Measurements from ENCODE around the gene FUT6.
"Not testable (repeated sequence)": the region's sequence is repeated elsewhere in the genome, so short reads cannot be mapped to it uniquely, and the experiment has no call there.

The FUT6 gene

DNA sequence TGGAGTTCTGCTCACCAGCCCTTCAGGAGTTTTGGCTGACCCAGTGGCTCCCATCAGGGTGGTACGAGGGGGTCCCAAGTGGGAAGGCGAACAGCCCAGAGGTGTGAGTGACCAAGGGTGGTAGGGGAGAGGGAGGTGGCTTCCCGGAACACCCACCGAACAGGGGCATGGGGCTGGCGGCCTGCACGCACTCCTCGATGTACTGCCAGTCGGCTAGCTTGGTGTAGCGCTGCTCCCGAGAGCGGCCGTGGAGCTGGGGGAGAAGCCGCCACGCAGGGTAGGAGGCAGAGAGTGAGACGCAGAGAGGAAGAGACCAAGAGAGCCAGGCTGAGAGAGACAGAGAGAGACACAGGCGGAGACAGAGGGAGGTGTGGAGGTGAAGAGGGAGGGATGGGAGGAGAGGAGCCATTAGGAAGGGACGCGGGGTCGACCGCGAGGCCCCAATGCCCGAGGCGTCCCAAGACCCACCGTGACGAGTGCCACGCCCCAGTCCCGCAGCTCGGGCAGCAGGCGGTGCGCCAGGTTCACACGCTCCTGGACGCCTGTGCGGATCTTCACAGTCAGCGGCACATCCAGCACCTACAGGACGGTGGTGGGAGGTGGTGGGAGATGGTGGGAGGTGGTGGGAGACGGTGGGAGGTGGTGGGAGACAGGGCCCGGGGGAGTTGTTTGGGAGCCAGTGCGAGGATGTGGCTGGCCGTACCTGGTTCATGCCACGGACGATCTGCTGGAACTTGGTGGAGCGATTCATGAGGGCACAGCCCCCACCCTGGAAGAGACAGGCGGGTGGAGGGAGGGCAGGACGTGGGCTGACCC is 52.7 kb downstream of the FUT6 start:
- no peak for DNase-seq (ENCODE audit: low read depth in 2 of 2)

DNA sequence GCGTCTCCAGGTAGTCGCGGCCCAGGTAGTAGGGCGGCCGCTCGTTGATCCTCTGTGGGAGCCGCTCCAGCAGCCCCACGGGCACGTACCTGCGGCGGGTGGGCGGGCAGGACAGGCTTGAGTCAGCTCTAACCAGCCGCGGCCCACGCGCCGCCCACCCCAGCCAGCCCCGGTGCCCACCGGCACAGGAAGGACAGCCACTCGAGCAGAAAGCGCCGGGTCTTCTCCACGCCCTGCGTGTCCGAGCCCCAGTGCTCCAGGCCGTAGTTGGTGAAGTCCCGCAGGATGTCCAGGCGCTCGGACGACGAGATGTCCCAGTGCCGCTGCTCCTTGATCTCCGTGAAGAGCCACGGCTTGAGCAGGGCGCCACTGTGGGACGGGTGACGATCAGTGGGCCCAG is 54.1 kb downstream of the FUT6 start:
- DNase-seq (ENCODE audit: low read depth in 2 of 2) = no peak

DNA sequence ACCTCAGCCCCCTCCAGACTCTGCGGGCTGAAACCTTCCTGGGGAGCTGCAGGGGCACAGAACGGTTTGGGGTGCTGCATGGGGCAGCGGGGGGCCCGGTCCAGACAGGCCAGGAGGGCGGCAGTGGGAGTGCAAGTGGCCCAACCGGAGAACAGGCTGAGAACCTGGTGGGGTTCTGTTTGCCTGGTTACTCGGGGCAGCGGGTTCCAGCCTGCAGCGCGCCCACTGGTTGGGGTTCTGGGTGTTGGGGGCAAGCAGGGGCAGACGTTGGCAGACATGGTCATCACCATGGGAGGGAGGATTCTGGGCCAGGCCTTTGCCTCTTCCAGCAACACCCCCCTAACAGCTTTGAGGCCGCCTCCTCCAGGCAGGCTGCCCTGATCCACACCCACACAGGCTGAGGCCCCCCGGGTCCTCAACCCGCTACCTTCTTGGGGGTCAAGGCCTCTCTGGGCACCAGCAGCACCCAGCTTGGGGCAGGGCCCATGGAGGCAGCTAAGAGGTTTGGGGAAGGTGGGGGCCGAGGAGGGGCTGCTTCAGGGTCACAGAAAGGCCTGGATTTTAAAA is 54.8 kb downstream of the FUT6 start, which contains the start of gene PRR22:
PRR22 (minus strand) TSS at position 166 of the 567 bp plus-strand sequence; CDS start at position 80, 86 bp downstream.
- no peak for DNase-seq (ENCODE audit: low read depth in 2 of 2)

DNA sequence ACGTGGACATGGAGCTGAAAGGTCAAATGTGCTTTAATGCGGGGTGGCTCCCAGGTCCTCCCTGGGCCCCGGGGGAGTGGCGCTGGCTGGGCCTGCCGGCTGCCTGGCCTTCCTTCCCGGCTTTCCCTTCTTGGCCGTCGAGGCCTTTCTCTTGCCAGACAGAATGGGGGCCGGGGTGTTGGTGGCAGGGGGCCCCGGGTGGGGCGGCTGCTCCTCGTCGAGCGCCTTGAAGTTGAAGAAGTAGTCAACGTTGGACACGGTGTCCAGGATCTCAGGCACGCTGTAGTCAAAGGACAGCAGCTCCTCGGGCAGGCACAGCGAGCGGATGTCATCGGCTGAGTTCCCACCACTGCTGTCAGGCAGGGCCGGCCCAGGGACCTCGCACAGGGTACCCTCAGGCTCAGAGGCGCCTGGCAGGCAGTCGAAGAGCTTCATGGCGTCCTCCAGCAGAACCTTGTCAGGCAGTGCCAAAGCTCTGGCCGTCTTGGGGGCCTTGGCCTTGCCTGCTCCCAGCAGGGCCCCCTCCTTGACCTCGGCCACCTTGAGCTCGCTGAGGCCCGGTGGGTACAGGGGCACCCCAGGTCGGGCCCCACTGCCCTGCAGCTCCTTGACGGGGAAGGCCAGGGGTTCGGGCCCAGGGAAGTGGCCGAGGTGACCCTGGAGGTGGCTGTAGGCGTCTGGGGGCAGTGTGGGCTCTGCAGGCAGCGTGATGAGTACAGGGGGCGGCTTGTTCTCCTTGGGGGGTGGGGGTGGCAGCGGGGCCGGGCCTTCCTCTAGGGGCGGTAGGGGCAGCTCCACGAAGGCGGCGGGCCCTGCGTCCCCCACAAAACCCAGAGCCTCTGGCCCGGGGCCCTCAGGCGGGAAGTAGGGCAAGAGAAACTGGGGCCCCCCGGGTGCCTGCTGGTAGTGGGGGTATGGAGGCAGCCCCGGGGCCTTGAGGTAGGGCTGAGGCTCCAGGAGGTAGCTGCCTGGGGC is 56.3 kb downstream of the FUT6 start:
- no peak for DNase-seq (ENCODE audit: low read depth in 2 of 2)

DNA sequence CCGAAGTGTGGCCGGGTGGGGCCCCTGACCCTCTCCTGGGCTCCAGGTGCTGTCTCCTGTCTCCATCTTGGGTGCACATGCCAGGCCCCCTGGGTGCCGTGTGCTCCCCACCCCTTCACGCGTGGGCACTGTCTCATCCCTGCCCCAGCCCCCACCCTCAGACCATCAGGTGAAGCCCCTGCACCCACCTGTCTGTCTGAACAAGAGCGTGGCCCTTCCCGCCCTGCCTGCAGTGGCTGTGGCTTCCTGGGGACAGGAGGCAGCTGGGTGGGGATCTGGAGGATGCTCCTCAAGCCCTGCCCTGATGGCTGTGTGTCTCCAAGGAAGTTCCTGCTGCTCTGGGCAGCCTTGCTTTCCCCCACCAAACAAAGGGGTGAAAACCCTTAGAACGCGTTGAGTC is 57.2 kb downstream of the FUT6 start:
- no peak for DNase-seq (ENCODE audit: low read depth in 2 of 2)

DNA sequence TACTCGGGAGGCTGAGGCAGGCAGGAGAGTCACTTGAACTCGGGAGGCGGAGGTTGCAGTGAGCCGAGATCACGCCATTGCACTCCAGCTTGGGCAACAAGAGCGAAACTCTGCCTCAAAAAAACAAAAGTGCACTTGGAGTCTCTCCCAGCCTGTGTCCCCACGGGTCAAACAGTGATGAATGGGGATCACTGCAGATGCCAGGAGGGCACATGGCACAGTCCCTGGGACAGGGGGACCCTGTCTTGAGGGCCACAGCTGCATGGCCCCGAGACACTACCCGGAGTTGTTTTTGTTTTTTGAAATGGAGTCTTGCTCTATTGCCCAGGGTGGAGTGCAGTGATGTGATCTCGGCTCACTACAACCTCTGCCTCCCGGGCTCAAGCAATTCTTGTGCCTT is 58.6 kb downstream of the FUT6 start:
- DNase-seq (ENCODE audit: low read depth in 2 of 2) = not testable (repeated sequence)

Measured in stimulated activated CD4-positive, alpha-beta T cell treated with anti-CD3 and anti-CD28 coated beads, Interleukin-12 subunit alpha, Interleukin-12 subunit beta, amount 100 ng/mL, for 24 hours (primary cell).